Calu3 (cell line): Measurements from ENCODE around the gene RAB37. TPM values are rescaled to one million over a fixed set of nuclear protein-coding genes. Genes with fewer than 3 reads are reported as not detected.
A peak's percentile ranks its signal among the peaks of the same experiment; 100 is the strongest.

Source experiments
- Bru-seq: library from RNA; stranded (reverse); fragments of 400-500 nt; gene quantifications from one replicate; lab custom pipeline; 2021; lab: Mats Ljungman, UMichigan
- BruChase-seq, 2 experiments: library from RNA; stranded (reverse); fragments of 400-500 nt; gene quantifications; one replicate each; lab custom pipeline; 2021; lab: Mats Ljungman, UMichigan
- BruUV-seq: library from RNA; stranded (reverse); fragments of 400-500 nt; replicated peaks from 2 replicates; lab custom pipeline; 2021; lab: Mats Ljungman, UMichigan
- CTCF ChIA-PET: fragments of 300-600 bp; sonication (Branson Sonifier 250); formaldehyde crosslinking; loops from one replicate; lab custom pipeline; 2022; ENCODE audit warnings: antibody characterized with exemption; lab: Charles Lee
- DNase-seq: peaks from one replicate; pipeline ENCODE4 v3.0.0; 2022
- H3K27ac Mint-ChIP-seq: one replicate; pipeline ENCODE4 v1.8.0; 2022; ENCODE audit warnings: mixed read lengths; ENCODE audit not compliant: unreplicated experiment
- H3K27me3 Mint-ChIP-seq: one replicate; pipeline ENCODE4 v1.8.0; 2022; ENCODE audit warnings: mixed read lengths; ENCODE audit not compliant: unreplicated experiment
- H3K36me3 Mint-ChIP-seq: one replicate; pipeline ENCODE4 v1.8.0; 2022; ENCODE audit warnings: mild to moderate bottlenecking, moderate library complexity, mixed read lengths; ENCODE audit not compliant: insufficient read depth, unreplicated experiment
- H3K4me1 Mint-ChIP-seq: one replicate; pipeline ENCODE4 v1.8.0; 2022; ENCODE audit warnings: mild to moderate bottlenecking, low read depth, mixed read lengths; ENCODE audit not compliant: unreplicated experiment
- H3K4me3 Mint-ChIP-seq: one replicate; pipeline ENCODE4 v1.8.0; 2022; ENCODE audit warnings: mild to moderate bottlenecking, low read depth, moderate library complexity, mixed read lengths; ENCODE audit not compliant: unreplicated experiment
- H3K9me3 Mint-ChIP-seq: one replicate; pipeline ENCODE4 v1.8.0; 2022; ENCODE audit warnings: low read depth, mixed read lengths; ENCODE audit not compliant: unreplicated experiment
- CTCF ChIP-seq: fragments of 200-600 bp; IDR thresholded peaks from one replicate; pipeline ENCODE4 v1.8.0; 2022; ENCODE audit warnings: antibody characterized with exemption; ENCODE audit not compliant: unreplicated experiment
- intact Hi-C: fragments of 100-400 bp; cut with micrococcal nuclease; formaldehyde crosslinking; loops from one replicate; pipeline ENCODE4 v1.10.0; 2022; ENCODE audit not compliant: unreplicated experiment
- long read RNA-seq: library from polyadenylated mRNA; stranded (forward); transcript quantifications from one replicate; pipeline ENCODE4 v2.0.0, GENCODE V29; 2022
- total RNA-seq: library from RNA; stranded (reverse); gene quantifications from 2 replicates; pipeline ENCODE4 v1.2.3, GENCODE V29; 2022

Gene RAB37
- total RNA-seq (0.21 TPM in 1 of 2 replicates, not detected in the other), Bru-seq, nascent RNA (percentile 4 among the genes with signal in this experiment), BruChase-seq, experiment 1, labeled RNA remaining after a 6-hour chase (percentile 2 among the genes with signal in this experiment), BruChase-seq, experiment 2, labeled RNA remaining after a 2-hour chase (not detected)
- long read RNA-seq, result 0 reads

- Mint-ChIP-seq H3K27ac (no peak within 1 kb of the TSS), H3K9me3 (no peaks in the 10 kb centered on the region), H3K27me3 (peaks cover 51% of the 10 kb centered on the region), H3K36me3 (no peaks in the 10 kb centered on the region), H3K4me3 (peak within 1 kb of the TSS; percentile 44), H3K4me1 (peaks cover 18% of the 10 kb centered on the region)
- peak; percentile 52 for DNase-seq
- CTCF ChIA-PET, result interaction anchor here (0.7 to 4.0 kb wide), 11 partner anchors 12 to 374 kb away, joined by 3 to 102 read pairs (median 3); no protein-coding TSS in a partner anchor
- intact Hi-C loops, result loop anchor here (1.0 kb wide), 1 partner anchor 79 kb away; no protein-coding TSS in a partner anchor
- peak; percentile 38 for TF ChIP-seq CTCF
- BruUV-seq, result no TSS peak
These were observed at the start of gene RAB37 for GRCh38 chr17:74736513-74737298. Gene RAB37, plus strand, starts transcription at chr17:74737256. Its CDS starts 17 bp downstream, at chr17:74737273.

GRCh38 chr17:74687886-74688285 lies 49.2 kb upstream of the RAB37 start:
- no peak for DNase-seq
- BruUV-seq, result no TSS peak
- Mint-ChIP-seq H3K9me3 (no peaks in the 10 kb centered on the region), H3K4me3 (no peak overlapping the region), H3K36me3 (no peaks in the 10 kb centered on the region), H3K4me1 (no peaks in the 10 kb centered on the region), H3K27ac (no peak overlapping the region), H3K27me3 (peaks cover 81% of the 10 kb centered on the region)
- CTCF ChIA-PET, result interaction anchor here (2.0 kb wide), 1 partner anchor 12 kb away, joined by 4 read pairs; no protein-coding TSS in a partner anchor
- intact Hi-C loops, result no loop called here
- no peak for TF ChIP-seq CTCF

- TF ChIP-seq CTCF, result no peak
- Mint-ChIP-seq H3K9me3 (no peaks in the 10 kb centered on the region), H3K4me1 (no peaks in the 10 kb centered on the region), H3K27ac (no peak overlapping the region), H3K36me3 (no peaks in the 10 kb centered on the region), H3K4me3 (no peak overlapping the region), H3K27me3 (peaks cover 81% of the 10 kb centered on the region)
- intact Hi-C loops, result no loop called here
- BruUV-seq, result no TSS peak
- DNase-seq, result no peak
- CTCF ChIA-PET, result no interaction called here
These were observed 46.6 kb upstream of the RAB37 start for GRCh38 chr17:74690409-74690825.

GRCh38 chr17:74691151-74691550 lies 45.9 kb upstream of the RAB37 start:
- BruUV-seq, result no TSS peak

More at GRCh38 chr17:74691151-74691550, 45.9 kb upstream of the RAB37 start:
- H3K27ac Mint-ChIP-seq, result no peak overlapping the region
- peaks cover 81% of the 10 kb centered on the region for H3K27me3 Mint-ChIP-seq
- no peaks in the 10 kb centered on the region for H3K36me3 Mint-ChIP-seq
- no peak for TF ChIP-seq CTCF
- CTCF ChIA-PET, result no interaction called here
- no peak overlapping the region for H3K4me3 Mint-ChIP-seq
- DNase-seq, result no peak
- no peaks in the 10 kb centered on the region for H3K4me1 Mint-ChIP-seq
- no peaks in the 10 kb centered on the region for H3K9me3 Mint-ChIP-seq
- intact Hi-C loops, result no loop called here
